Heart left ventricle (tissue), 16 donors: Measurements from ENCODE around the gene SLC4A7. TPM values are rescaled to one million over a fixed set of nuclear protein-coding genes. Genes with fewer than 3 reads are reported as not detected.

Experiments used
- ATAC-seq, 4 donors: fragments of 200-7000 bp; cut with Tn5 transposase; one replicate each; pipeline ENCODE4 v1.9.1; 2020 to 2022; ENCODE audit warnings: moderate library complexity in 4 of 4, mild to moderate bottlenecking in 3 of 4, moderate number of reproducible peaks in 1 of 4
- DNase-seq, 5 donors: peaks; one replicate each; pipeline ENCODE4 v3.0.0-alpha.2; 2020
- H3K27ac ChIP-seq, 12 donors: fragments of 200-600 bp; sonication (generic) in 4 of 12; one replicate each; pipeline versions ENCODE4 v1.5.0 to v1.8.0; 2016 to 2022; ENCODE audit warnings: mild to moderate bottlenecking in 2 of 12
- H3K27me3 ChIP-seq, 9 donors: fragments of 200-600 bp; sonication (generic) in 2 of 9; one replicate each; pipeline versions ENCODE4 v1.5.1 to v1.8.0; 2016 to 2022; ENCODE audit warnings: mild to moderate bottlenecking in 3 of 9
- H3K36me3 ChIP-seq, 9 donors: fragments of 200-600 bp; sonication (generic) in 2 of 9; one replicate each; pipeline versions ENCODE4 v1.5.0 to v1.8.0; 2018 to 2022; ENCODE audit warnings: mild to moderate bottlenecking in 2 of 9
- H3K4me1 ChIP-seq, 12 donors: fragments of 200-600 bp; sonication (generic) in 4 of 12; one replicate each; pipeline versions ENCODE4 v1.5.0 to v1.8.0; 2016 to 2022; ENCODE audit warnings: mild to moderate bottlenecking in 3 of 12
- H3K4me3 ChIP-seq, 12 donors: fragments of 200-600 bp; sonication (generic) in 4 of 12; one replicate each; pipeline versions ENCODE4 v1.5.0 to v1.8.0; 2017 to 2022; ENCODE audit warnings: mild to moderate bottlenecking in 9 of 12, moderate library complexity in 4 of 12
- H3K9me3 ChIP-seq, 12 donors: fragments of 200-600 bp; sonication (generic) in 4 of 12; one replicate each; pipeline versions ENCODE4 v1.5.0 to v1.8.0; 2016 to 2022; ENCODE audit warnings: mild to moderate bottlenecking in 1 of 12
- POLR2A ChIP-seq, 2 donors: fragments of 450-650 bp; IDR thresholded peaks; one replicate each; pipeline ENCODE4 v1.6.1; 2017; ENCODE audit warnings: antibody characterized with exemption in 2 of 2, mild to moderate bottlenecking in 2 of 2, moderate library complexity in 2 of 2
- WGBS, 4 donors: extraction: QIAGEN DNeasy Blood & Tissue Kit in 2 of 4; methylation state at CpG; one replicate each; pipeline versions ENCODE4 v1.1.5 to v1.1.7; 2013 to 2018; 5-methylcytosine and 5-hydroxymethylcytosine counted together
- intact Hi-C, 10 donors: fragments of 100-400 bp; cut with DNase I; formaldehyde crosslinking; loops; one replicate each; pipeline versions ENCODE4 v1.11.1 to v1.14.2; 2022
- polyA plus RNA-seq, 2 donors: library from polyadenylated mRNA; stranded (reverse); fragments of 200-250 nt; gene quantifications; one replicate each; pipeline ENCODE4 v1.2.3, GENCODE V29; 2013
- total RNA-seq, 9 donors: library from RNA; depleted of rRNA in 2 of 9; stranded (reverse); fragments of >200 nt in 2 of 9; fragmentation: NEBNext Ultra II Directional in 3 of 9; extraction: Animal tissue kit (Norgen Biotek cat#: 25700) in 3 of 9; gene quantifications; one replicate each; pipeline versions ENCODE4 v1.1.0 to v1.2.4, GENCODE V29; 2016 to 2023
- TF ChIP-seq, protein P1 (sequence below), 12 donors: fragments of 200-600 bp; sonication (generic) in 4 of 12; IDR thresholded peaks; one replicate each; pipeline versions ENCODE4 v1.5.0 to v1.8.0; 2018 to 2022; ENCODE audit warnings: antibody characterized with exemption in 12 of 12, mild to moderate bottlenecking in 5 of 12
- donor health status: ischemic (EF 13 %, LVEDD 7.1; RV severe dilation, severe dysfunction).
- donor health status: healthy with polysubstance abuse.
- donor health status: DM: no; HTN: yes; CAD: no.
- donor health status: DM: no; HTN: no; CAD: no.
- donor health status: ischemic (EF 25% LVEDD 6.9; RV normal size, moderate dysfunction).
- donor health status: ischemic (EF 25% LVEDD 5.7; RV mildly dilated, moderate dysfunction).
- donor health status: healthy.
- donor health status: DM: yes; HTN: yes; CAD: no.
- donor health status: ischemic (EF 35%, LVEDD 5.7; RV mildly dilated, moderate dysfunction).
- donor health status: nonischemic (EF 11% LVEDD 7.7; RV severe dilation, severe dysfunction).
- donor health status: DM: yes; HTN: yes; CAD: no.
- donor health status: PGD.
- donor health status: ischemic (EF 29% LVEDD 5.4; RV normal size, mild dysfunction).
- donor health status: nonischemic (EF 23%, LVEDD 6.1; RV moderate dilation, normal function).

Gene SLC4A7
- total and polyA plus RNA-seq, 11 donors, result 2.2 to 25.4 (median 15.0) TPM

DNA sequence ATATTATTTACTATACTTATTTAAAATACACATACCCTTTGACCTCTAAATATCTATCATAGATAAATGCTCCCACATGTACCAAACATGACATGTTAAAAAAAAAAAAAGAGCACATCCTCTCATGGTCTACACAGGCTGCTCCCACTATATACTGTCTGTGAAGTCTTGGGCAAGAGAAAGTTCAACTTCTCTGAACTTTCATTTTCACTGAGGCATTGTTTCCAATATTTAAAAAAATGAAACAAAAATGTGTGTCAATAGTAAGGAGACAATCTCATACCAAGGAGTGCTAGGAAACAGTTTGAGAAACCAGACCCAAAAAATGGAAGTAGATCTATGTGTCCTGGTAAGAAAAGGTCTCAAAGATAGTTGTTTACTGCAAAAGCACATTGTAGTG lies 29.3 kb downstream of the SLC4A7 start:
- TF ChIP-seq, protein P1, sequence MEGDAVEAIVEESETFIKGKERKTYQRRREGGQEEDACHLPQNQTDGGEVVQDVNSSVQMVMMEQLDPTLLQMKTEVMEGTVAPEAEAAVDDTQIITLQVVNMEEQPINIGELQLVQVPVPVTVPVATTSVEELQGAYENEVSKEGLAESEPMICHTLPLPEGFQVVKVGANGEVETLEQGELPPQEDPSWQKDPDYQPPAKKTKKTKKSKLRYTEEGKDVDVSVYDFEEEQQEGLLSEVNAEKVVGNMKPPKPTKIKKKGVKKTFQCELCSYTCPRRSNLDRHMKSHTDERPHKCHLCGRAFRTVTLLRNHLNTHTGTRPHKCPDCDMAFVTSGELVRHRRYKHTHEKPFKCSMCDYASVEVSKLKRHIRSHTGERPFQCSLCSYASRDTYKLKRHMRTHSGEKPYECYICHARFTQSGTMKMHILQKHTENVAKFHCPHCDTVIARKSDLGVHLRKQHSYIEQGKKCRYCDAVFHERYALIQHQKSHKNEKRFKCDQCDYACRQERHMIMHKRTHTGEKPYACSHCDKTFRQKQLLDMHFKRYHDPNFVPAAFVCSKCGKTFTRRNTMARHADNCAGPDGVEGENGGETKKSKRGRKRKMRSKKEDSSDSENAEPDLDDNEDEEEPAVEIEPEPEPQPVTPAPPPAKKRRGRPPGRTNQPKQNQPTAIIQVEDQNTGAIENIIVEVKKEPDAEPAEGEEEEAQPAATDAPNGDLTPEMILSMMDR (IDR thresholded peaks at IDR 0.05), result no peak
- no peak for TF ChIP-seq POLR2A (IDR thresholded peaks at IDR 0.05)
- ATAC-seq, result no peak
- Histone ChIP-seq H3K9me3 (no peaks in the 10 kb centered on the region), H3K4me1 (peaks cover 0 to 42% (median 5%) of the 10 kb centered on the region in 12 donors), H3K36me3 (no peaks in the 10 kb centered on the region), H3K4me3 (no peak overlapping the region), H3K27ac (peak overlapping the region in 1 of 12 donors; percentile 59), H3K27me3 (no peaks in the 10 kb centered on the region)
- no peak for DNase-seq
- intact Hi-C loops, result no loop called here

DNA sequence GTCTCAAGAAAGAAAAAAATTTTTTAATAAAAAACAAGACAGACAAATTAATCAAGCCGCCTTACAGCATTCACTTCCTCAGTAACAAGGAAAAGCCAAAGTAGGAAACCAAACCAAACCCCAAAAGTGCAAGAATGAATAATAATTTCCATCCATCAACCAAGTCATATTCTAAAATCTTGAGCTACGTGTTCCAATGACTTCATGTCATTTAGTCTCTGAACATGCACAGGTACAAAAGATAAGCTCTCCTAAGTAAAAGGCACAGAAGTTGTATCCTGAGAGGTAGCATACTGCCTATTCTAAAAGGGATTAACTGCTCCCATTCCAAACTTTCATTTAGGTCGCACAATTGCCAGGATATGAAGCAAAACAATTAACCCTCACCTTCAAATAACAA lies 29.7 kb downstream of the SLC4A7 start:
- no peaks in the 10 kb centered on the region for H3K27me3 ChIP-seq
- no peaks in the 10 kb centered on the region for H3K9me3 ChIP-seq
- H3K27ac ChIP-seq, result peak overlapping the region in 1 of 12 donors; percentile 59
- intact Hi-C loops, result no loop called here
- DNase-seq (no peak), ATAC-seq (no peak)
- peaks cover 0 to 42% (median 5%) of the 10 kb centered on the region in 12 donors for H3K4me1 ChIP-seq
- TF ChIP-seq POLR2A (IDR thresholded peaks at IDR 0.05), result no peak
- TF ChIP-seq, protein P1 (IDR thresholded peaks at IDR 0.05), result no peak
- WGBS, 4 donors, result 91 to 98% (median 94%) methylated on average over 3 of the region's 3 CpGs
- no peaks in the 10 kb centered on the region for H3K36me3 ChIP-seq
- no peak overlapping the region for H3K4me3 ChIP-seq

DNA sequence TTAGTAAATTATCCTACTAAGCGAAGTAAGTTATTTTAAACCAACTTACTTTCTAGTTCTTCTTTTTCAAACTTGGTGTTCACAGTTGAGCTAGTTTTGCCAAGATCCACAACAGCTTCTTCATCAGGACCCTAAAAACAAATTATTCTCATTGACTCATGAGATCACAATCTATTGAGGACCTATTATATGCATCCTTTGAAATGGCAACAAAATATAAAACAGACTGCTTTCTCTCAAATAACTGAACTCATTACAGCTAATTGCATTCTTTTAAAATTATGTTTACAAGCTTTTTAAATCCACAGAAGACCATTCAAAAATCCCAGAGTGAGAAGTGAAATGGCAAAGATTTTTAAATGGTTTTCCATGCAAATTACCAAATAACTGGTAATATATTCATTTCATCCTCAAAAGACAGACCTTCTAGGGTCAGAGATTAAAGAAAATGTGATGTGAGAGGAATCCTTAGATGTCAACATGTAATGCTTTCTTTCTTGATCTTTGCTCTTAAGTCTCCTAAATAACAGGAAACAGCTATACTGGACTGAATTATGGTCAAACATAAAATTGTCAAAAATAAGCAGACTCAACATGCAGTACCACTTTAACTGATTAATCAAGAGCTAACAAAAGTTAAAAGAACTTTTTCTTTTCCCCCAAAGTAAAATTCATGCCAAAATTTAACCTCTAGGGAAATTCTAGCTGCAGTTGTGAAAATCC lies 31.7 kb downstream of the SLC4A7 start:
- DNase-seq, result no peak
- H3K4me3 ChIP-seq, result no peak overlapping the region
- no peaks in the 10 kb centered on the region for H3K9me3 ChIP-seq
- H3K36me3 ChIP-seq, result peaks cover 0 to 14% (median 10%) of the 10 kb centered on the region in 9 donors
- H3K27me3 ChIP-seq, result no peaks in the 10 kb centered on the region
- intact Hi-C loops, result no loop called here
- ATAC-seq, result no peak
- no peak overlapping the region for H3K27ac ChIP-seq
- WGBS, 4 donors, result 97 to 100% (median 99%) methylated on average over 1 of the region's 1 CpG
- peaks cover 0 to 38% (median 5%) of the 10 kb centered on the region in 12 donors for H3K4me1 ChIP-seq
- TF ChIP-seq, protein P1 (IDR thresholded peaks at IDR 0.05), result no peak
- no peak for TF ChIP-seq POLR2A (IDR thresholded peaks at IDR 0.05)

DNA sequence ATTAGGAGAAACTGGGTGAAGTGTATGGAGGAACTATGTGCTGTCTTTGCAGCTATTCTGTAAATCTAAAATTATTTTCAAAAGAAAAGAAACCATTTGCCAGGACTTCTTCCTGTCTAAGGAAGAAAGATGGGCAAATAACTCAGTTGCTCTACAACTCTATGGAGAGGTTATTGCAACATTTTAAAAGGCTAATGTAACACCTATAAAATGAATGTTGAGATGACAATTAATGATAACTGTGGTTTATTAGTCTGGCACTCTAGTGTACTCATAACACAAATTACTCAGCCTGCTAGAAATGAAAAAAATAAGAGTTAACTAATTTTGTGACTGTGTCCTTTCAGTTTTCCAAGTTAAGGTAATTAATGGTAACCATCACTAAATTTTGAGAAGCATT lies 32.3 kb downstream of the SLC4A7 start:
- ATAC-seq (no peak), DNase-seq (no peak)
- Histone ChIP-seq H3K36me3 (peaks cover 0 to 21% (median 12%) of the 10 kb centered on the region in 9 donors), H3K27ac (no peak overlapping the region), H3K4me3 (no peak overlapping the region), H3K27me3 (no peaks in the 10 kb centered on the region), H3K4me1 (peaks cover 0 to 37% (median 5%) of the 10 kb centered on the region in 12 donors), H3K9me3 (no peaks in the 10 kb centered on the region)
- no peak for TF ChIP-seq POLR2A (IDR thresholded peaks at IDR 0.05)
- TF ChIP-seq, protein P1 (IDR thresholded peaks at IDR 0.05), result no peak
- intact Hi-C loops, result no loop called here
